ENCODE results near the gene CCDC88C.

DNA sequence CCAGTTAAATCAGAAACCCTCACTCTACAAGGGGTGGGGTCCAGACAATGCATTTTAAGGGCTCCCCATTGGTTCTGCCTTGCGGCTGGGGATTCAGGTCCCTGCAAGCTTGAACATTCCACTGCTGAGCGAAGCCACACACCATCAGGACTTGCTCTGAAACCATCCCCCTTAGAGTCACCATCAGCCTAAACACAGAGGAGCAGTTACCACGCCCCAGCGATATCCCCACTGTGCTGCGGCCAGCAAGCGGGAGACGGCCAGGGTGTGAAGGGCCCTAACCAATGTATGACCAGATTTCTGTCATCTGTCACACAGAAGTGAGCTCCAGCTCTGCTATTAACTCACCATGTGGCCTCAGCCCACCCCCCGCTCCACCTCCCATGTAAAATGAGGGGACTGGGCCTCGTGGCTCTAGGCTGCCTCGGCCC, 29.7 kb downstream of the CCDC88C start:
- TF ChIP-seq, protein P1, sequence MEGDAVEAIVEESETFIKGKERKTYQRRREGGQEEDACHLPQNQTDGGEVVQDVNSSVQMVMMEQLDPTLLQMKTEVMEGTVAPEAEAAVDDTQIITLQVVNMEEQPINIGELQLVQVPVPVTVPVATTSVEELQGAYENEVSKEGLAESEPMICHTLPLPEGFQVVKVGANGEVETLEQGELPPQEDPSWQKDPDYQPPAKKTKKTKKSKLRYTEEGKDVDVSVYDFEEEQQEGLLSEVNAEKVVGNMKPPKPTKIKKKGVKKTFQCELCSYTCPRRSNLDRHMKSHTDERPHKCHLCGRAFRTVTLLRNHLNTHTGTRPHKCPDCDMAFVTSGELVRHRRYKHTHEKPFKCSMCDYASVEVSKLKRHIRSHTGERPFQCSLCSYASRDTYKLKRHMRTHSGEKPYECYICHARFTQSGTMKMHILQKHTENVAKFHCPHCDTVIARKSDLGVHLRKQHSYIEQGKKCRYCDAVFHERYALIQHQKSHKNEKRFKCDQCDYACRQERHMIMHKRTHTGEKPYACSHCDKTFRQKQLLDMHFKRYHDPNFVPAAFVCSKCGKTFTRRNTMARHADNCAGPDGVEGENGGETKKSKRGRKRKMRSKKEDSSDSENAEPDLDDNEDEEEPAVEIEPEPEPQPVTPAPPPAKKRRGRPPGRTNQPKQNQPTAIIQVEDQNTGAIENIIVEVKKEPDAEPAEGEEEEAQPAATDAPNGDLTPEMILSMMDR (optimal IDR thresholded peaks at IDR 0.05 in 1 of 3, IDR thresholded peaks at IDR 0.05 in 1 of 3, conservative IDR thresholded peaks at IDR 0.05 in 1 of 3; ENCODE audit: extremely low read depth in 1 of 3, insufficient read depth in 2 of 3, low read length in 3 of 3): no peak
- TF ChIP-seq EZH2 (IDR thresholded peaks at IDR 0.05; ENCODE audit: low read length): no peak

Data from keratinocyte (primary cell).